Measurements from ENCODE around the gene GLRX3.

DNA sequence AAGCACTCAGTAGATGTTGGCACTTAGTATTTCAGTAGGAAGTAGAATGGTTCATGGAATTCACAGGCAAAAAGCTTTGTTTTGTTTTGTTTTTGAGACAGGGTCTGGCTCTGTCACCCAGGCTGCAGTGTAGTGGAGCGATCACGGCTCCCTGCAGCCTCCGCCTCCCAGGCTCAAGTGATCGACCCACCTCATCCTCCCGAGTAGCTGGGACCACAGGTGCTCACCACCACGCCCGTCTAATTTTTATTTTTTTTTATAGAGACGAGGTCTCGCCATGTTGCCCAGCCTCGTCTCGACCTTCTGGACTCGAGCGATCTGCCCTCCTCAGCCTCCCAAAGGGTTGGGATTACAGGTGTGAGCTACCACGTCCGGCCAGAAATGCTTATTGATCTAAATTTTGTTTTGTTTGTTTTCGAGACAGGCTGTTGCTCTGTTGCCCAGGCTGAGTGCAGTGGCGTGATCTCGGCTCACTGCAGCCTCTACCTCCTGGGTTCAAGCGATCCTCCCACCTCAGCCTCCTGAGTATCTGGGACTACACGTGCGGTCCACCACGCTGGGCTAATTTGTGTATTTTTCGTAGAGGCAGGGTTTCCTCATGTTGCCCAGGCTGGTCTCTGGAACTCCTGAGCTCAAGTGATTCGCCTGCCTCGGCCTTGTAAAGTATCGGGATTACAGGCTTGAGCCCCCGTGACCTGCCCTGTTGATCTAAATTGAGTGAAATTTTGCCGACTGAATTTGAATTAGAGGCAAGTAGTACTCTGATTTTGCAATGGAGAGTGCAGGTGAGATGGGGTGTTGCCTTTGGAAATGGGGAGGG is 1.7 kb downstream of the GLRX3 start:
- TF ChIP-seq CTCF (IDR thresholded peaks at IDR 0.05; ENCODE audit: insufficient read depth, low read length, poor library complexity, severe bottlenecking) (no peak), EZH2phosphoT487 (conservative IDR thresholded peaks at IDR 0.05; ENCODE audit: low read length) (no peak)
